GM18507 (cell line): ENCODE measurements around the gene TRPC6.

Experiments
- DNase-seq: peaks from one replicate; pipeline ENCODE4 v3.0.0; 2011; ENCODE audit warnings: low read depth; ENCODE audit not compliant: insufficient read length; ENCODE audit errors: extremely low spot score
- FAIRE-seq: peaks from 2 replicates; lab custom pipeline; 2011; peaks lifted over from hg19 to GRCh38; lab: Jason Lieb, UNC

Gene TRPC6

DNA sequence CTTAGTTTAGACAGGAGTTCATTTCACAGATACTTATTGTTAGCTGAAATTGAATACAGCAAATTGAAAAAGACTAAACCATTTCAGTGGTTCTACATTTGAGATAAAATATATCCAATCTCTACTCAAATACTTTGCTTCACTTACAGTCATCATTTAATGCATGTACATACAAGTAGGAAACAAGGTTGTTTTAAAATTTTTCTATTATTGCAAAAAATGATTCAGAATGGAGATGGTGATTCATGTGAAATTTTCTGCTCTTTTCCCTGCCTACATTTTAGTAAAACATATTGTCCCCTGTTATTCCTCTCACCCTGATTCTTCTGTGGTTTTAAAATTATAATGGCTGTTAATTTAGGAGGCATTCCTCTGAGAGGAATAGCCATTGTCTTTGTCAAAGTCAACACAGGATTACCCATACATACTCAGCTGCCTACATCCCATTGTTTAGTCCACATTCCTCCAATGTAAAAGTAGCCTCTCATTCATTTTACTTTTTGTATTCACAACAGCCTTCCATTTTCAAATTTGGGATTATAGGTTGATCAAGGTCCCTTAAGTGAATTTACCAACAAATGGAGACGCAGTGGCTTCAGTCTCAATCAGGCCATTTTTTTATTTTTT lies 60.1 kb downstream of the TRPC6 start:
- FAIRE-seq (no peak), DNase-seq (no peak)

DNA sequence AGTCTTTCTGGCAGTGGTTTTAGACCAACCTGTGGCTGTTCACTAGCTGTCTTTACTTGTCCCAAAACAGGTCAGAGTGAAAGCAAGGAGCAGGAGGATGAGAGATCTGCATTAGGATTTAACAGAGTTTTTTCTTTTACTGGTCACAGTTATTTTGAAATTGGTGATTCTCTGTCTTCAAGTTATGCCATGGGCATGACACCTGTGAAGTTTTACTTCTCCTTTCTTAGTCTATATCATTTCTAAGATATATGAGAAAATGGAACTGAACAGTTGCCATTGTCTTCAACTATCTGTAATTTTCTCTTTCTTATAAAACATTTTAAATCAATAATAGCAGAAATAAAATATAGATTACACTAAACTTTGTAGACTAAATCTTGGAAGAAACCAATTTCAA lies 60.6 kb downstream of the TRPC6 start:
- no peak for DNase-seq
- FAIRE-seq: no peak

DNA sequence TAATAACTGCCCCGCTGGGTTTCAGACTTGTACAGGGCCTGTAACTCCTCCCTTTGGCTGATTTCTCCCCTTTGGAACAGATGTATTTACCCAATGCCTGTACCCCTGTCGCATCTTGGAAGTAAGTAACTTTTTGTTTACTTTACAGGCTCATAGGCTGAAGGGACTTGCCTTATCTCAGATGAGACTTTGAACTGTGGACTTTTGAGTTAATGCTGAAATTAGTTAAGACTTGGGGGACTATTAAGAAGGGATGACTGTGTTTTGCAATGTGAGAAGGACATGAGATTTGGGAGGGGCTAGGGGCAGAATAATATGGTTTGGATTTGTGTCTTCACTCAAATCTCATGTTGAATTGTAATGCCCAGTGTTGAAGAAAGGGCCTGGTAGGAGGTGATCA lies 62.0 kb downstream of the TRPC6 start:
- DNase-seq (no peak), FAIRE-seq (no peak)

DNA sequence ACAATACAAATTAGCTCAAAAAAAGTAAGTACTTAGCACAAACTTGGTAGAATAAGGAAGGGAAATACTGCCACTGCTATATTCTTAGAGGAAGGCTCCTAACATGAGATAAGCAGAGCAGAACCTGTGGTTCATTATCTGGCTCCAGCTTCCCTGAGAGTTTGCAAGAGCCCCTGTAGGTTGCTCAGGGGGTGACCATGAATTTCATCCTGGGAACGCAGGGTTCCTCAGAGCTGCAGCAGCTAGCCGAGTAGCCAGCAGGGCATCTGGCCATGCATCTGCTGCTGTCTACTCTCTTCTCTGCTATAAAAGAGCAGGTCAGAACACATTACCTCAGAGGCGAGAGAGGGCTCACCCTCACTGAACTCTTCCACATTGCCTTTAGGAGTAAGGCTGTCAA lies 67.3 kb downstream of the TRPC6 start:
- no peak for FAIRE-seq

GRCh38 chr11:101511065-101511464 lies 72.7 kb downstream of the TRPC6 start:
- DNase-seq (no peak), FAIRE-seq (no peak)

More for the DNA sequence above, 67.3 kb downstream of the TRPC6 start:
- no peak for DNase-seq

GRCh38 chr11:101510591-101510990 lies 73.2 kb downstream of the TRPC6 start:
- no peak for DNase-seq
- FAIRE-seq: no peak

DNA sequence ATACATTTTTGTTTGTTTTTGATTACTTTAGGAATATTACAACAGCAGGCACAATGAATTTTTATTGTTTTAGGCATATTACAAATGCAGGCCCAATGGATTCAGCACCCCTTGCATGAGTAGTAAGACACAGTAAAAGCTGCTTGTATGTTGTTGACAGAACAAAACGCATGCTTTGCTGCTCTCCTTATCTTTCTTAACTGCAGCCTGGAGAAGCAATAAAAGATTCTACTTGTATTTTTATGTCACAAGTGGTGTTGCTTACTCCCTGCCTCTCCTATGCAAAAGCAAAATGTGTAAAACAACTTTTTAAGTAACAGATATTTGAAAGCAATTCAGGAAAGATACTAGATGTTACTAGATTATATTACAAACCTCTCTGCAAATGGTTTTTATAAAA lies 73.9 kb downstream of the TRPC6 start:
- no peak for FAIRE-seq

GRCh38 chr11:101508370-101508769 lies 75.4 kb downstream of the TRPC6 start:
- DNase-seq: no peak

More for the DNA sequence above, 73.9 kb downstream of the TRPC6 start:
- DNase-seq: no peak

GRCh38 chr11:101498891-101499290 lies 84.9 kb downstream of the TRPC6 start:
- DNase-seq: no peak
- no peak for FAIRE-seq

More at GRCh38 chr11:101508370-101508769, 75.4 kb downstream of the TRPC6 start:
- FAIRE-seq: no peak

DNA sequence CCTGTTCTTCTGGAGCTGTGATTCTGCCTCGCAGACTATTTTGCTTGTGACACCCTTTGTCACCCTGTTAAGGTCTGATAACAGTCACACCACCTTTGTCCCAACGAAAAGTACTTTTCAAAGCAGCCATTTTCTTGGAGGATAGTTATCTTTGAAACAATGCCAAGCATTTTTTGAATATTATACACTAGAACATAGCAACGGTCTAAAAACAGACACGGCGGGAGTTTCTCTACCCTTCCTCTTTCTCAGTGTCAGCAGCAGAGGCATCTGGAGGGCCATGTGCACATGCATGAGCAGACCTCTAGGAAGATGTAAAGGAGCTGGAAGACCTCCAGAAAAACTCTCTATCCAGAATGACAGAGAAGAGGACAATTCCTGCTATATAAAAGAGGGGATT lies 86.5 kb downstream of the TRPC6 start:
- no peak for FAIRE-seq

GRCh38 chr11:101487775-101488174 lies 96.0 kb downstream of the TRPC6 start:
- DNase-seq (no peak), FAIRE-seq (no peak)

More for the DNA sequence above, 86.5 kb downstream of the TRPC6 start:
- DNase-seq: no peak

DNA sequence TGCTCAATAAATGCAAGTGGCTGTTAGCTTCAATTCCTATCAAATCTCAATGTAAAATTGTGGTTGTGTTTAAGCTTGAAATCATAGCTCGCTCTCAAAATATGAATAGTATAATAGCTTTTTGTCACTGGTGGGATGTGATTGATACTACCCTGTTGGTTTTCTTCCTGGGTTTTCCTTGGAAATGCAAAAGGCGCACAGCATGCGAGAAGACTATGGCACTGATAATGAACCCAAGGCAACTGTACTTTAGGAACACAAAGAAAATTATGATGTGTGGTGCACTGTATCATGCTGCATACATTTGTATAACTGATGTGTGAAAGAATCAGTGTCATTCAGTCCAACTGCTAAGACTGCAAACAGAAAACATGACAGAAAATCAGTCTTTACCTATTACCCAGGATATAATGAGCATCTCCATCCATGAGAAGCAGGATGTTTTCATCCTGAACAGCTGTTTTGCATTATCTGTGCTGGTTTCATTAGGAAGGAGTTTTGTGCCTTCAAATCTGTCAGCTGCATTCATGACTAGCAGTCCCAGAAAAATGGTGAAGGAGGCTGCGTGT lies 101.2 kb downstream of the TRPC6 start:
- FAIRE-seq: no peak
- no peak for DNase-seq

DNA sequence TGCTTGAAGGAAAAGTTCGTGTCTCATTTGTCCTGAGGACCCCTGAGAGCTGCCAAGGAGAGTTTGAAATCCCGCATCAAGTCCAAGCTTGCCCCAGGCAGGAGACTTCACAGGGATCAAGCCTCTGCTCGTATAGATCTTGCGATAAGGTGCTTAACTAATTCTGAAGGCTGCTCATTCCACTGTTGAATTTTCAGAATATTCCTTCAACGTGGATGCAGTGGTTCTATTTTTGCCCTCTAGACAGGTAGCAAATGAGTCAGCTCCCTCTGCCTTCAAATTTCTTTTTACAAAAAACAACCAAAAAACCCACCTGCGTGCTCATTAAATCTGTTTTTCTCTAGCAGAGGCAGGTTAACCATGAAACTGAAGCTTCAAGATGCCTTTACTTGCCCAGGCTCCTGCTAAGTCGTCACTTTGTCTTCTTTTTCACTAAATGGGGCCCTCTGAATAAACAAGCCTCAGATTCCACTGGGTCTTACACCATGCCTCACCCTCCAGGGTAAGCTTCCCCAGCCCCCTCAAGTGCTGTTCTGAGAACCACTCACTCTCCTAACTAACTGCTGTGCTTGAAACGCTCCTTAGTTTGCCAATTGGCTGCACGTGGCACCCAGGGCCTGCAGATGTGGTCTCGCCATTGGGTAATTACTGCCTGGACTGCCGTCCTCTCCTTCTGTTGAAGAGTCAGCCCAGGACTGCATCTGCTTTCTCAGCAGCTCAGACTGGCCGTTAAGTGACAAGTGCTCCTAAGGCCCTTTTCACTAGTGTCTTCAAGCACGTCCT lies 105.0 kb downstream of the TRPC6 start:
- FAIRE-seq (no peak), DNase-seq (no peak)

DNA sequence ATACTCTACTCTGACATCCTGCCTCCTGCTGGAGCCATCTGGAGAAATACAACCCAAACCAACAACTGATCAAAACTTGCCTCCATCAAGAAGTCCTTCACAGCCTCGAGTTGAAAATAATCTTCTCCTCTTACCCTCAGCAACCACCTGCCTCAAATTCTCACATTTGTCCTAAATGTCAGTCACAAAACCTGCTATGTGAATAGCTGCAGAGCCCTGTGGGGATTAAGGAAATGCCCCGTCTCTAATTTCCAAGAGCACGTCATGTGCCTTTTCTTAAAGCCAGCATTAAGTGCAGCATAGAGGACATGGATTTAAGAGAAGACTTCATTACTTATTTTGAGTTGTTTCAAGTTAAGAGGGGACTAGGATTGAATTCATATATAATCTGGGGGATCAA lies 105.9 kb downstream of the TRPC6 start:
- no peak for DNase-seq
- no peak for FAIRE-seq

GRCh38 chr11:101476191-101476590 lies 107.6 kb downstream of the TRPC6 start:
- DNase-seq (no peak), FAIRE-seq (no peak)

GRCh38 chr11:101475699-101476098 lies 108.1 kb downstream of the TRPC6 start:
- FAIRE-seq (no peak), DNase-seq (no peak)

- DNase-seq (no peak), FAIRE-seq (no peak)
These were observed 109.1 kb downstream of the TRPC6 start for GRCh38 chr11:101474666-101475065.

GRCh38 chr11:101470881-101471520 lies 112.8 kb downstream of the TRPC6 start:
- FAIRE-seq (no peak), DNase-seq (no peak)

GRCh38 chr11:101470419-101470818 lies 113.4 kb downstream of the TRPC6 start:
- FAIRE-seq: no peak

GRCh38 chr11:101466352-101466751 lies 117.5 kb downstream of the TRPC6 start:
- DNase-seq: no peak
- no peak for FAIRE-seq

More at GRCh38 chr11:101470419-101470818, 113.4 kb downstream of the TRPC6 start:
- no peak for DNase-seq
